Erythroblast (primary cell): Measurements from ENCODE around the gene SAMD10.
A peak's percentile ranks its signal among the peaks of the same experiment; 100 is the strongest.
"Not testable (repeated sequence)": the region's sequence is repeated elsewhere in the genome, so short reads cannot be mapped to it uniquely, and the experiment has no call there.

Experiments used
- DNase-seq, 2 experiments: peaks; one replicate each; lab custom pipeline; 2025; lab: John Stamatoyannopoulos, UW
- GATA1 ChIP-seq: IDR thresholded peaks from 2 replicates; pipeline ENCODE4 v1.6.1; 2011; ENCODE audit warnings: low read depth, mild to moderate bottlenecking, control low read depth, low read length, moderate library complexity
- POLR2A ChIP-seq: IDR thresholded peaks from 2 replicates; pipeline ENCODE4 v1.6.1; 2011; ENCODE audit warnings: mild to moderate bottlenecking, low read length

Gene SAMD10

GRCh38 chr20:63979557-63980316 lies at the start of gene SAMD10:
Gene SAMD10 (minus strand): TSS chr20:63979642. CDS start chr20:63979467, 175 bp downstream.
- DNase-seq, result peak; percentile 65 to 74
- no peak for TF ChIP-seq POLR2A
- no peak for TF ChIP-seq GATA1

- TF ChIP-seq GATA1 (no peak), POLR2A (no peak)
These were observed 48.7 kb upstream of the SAMD10 start for GRCh38 chr20:64027981-64028685.

GRCh38 chr20:64025826-64026412 lies 46.5 kb upstream of the SAMD10 start:
- DNase-seq, result no peak
- TF ChIP-seq POLR2A (no peak), GATA1 (no peak)

More at GRCh38 chr20:64027981-64028685, 48.7 kb upstream of the SAMD10 start:
- DNase-seq, result no peak

GRCh38 chr20:64025101-64025825 lies 45.8 kb upstream of the SAMD10 start:
- no peak for TF ChIP-seq GATA1
- TF ChIP-seq POLR2A, result no peak
- DNase-seq, result no peak

GRCh38 chr20:64024141-64024990 lies 44.9 kb upstream of the SAMD10 start:
- DNase-seq, result no peak
- TF ChIP-seq POLR2A (no peak), GATA1 (no peak)

- no peak for TF ChIP-seq GATA1
- TF ChIP-seq POLR2A, result no peak
- DNase-seq, result no peak
These were observed 44.1 kb upstream of the SAMD10 start for GRCh38 chr20:64023361-64024140.

- DNase-seq, result no peak
- TF ChIP-seq GATA1 (no peak), POLR2A (no peak)
These were observed 43.4 kb upstream of the SAMD10 start for GRCh38 chr20:64022671-64023360.

- TF ChIP-seq GATA1, result no peak
- TF ChIP-seq POLR2A, result no peak
- DNase-seq, result no peak
These were observed 41.9 kb upstream of the SAMD10 start for GRCh38 chr20:64021124-64021975.

GRCh38 chr20:64015635-64016034 lies 36.2 kb upstream of the SAMD10 start:
- no peak for DNase-seq
- TF ChIP-seq GATA1 (no peak), POLR2A (no peak)

GRCh38 chr20:64012385-64013154 lies 33.1 kb upstream of the SAMD10 start:
- not testable (repeated sequence) for DNase-seq

GRCh38 chr20:64011366-64011779 lies 31.9 kb upstream of the SAMD10 start:
- DNase-seq, result no peak
- TF ChIP-seq GATA1 (no peak), POLR2A (no peak)
